ENCODE measurements around the gene BARHL2.

BARHL2 gene

GRCh38 chr1:90748668-90749067, 31.6 kb upstream of the BARHL2 start:
- no peak for DNase-seq (ENCODE audit: low read depth)
- TF ChIP-seq CTCF (conservative IDR thresholded peaks at IDR 0.05; ENCODE audit: low read depth, low read length), result no peak
- no peak overlapping the region for H3K4me3 ChIP-seq (ENCODE audit: low read length)

- no peak overlapping the region for H3K4me3 ChIP-seq (ENCODE audit: low read length)
- TF ChIP-seq CTCF (conservative IDR thresholded peaks at IDR 0.05; ENCODE audit: low read depth, low read length), result no peak
- DNase-seq (ENCODE audit: low read depth), result no peak
Observed at GRCh38 chr1:90746857-90747256, 29.8 kb upstream of the BARHL2 start.

GRCh38 chr1:90745972-90746371, 28.9 kb upstream of the BARHL2 start:
- no peak for TF ChIP-seq CTCF (conservative IDR thresholded peaks at IDR 0.05; ENCODE audit: low read depth, low read length)
- no peak overlapping the region for H3K4me3 ChIP-seq (ENCODE audit: low read length)
- DNase-seq (ENCODE audit: low read depth), result no peak

GRCh38 chr1:90732136-90732535, 15.0 kb upstream of the BARHL2 start:
- no peak for TF ChIP-seq CTCF (conservative IDR thresholded peaks at IDR 0.05; ENCODE audit: low read depth, low read length)
- no peak for DNase-seq (ENCODE audit: low read depth)
- H3K4me3 ChIP-seq (ENCODE audit: low read length), result no peak overlapping the region

GRCh38 chr1:90731382-90732050, 14.4 kb upstream of the BARHL2 start:
- H3K4me3 ChIP-seq (ENCODE audit: low read length), result no peak overlapping the region
- no peak for DNase-seq (ENCODE audit: low read depth)
- TF ChIP-seq CTCF (conservative IDR thresholded peaks at IDR 0.05; ENCODE audit: low read depth, low read length), result no peak

- DNase-seq (ENCODE audit: low read depth), result no peak
- H3K4me3 ChIP-seq (ENCODE audit: low read length), result no peak overlapping the region
- TF ChIP-seq CTCF (conservative IDR thresholded peaks at IDR 0.05; ENCODE audit: low read depth, low read length), result no peak
Observed at GRCh38 chr1:90730243-90731022, 13.3 kb upstream of the BARHL2 start.

Measured in retinal pigment epithelial cell (primary cell).